ENCODE data around the gene SHC3. TPM values are rescaled to one million over a fixed set of nuclear protein-coding genes. Genes with fewer than 3 reads are reported as not detected.

Gene SHC3
- total and polyA plus RNA-seq, 2 experiments from 2014 or later: 1.3 to 2.9 TPM

DNA sequence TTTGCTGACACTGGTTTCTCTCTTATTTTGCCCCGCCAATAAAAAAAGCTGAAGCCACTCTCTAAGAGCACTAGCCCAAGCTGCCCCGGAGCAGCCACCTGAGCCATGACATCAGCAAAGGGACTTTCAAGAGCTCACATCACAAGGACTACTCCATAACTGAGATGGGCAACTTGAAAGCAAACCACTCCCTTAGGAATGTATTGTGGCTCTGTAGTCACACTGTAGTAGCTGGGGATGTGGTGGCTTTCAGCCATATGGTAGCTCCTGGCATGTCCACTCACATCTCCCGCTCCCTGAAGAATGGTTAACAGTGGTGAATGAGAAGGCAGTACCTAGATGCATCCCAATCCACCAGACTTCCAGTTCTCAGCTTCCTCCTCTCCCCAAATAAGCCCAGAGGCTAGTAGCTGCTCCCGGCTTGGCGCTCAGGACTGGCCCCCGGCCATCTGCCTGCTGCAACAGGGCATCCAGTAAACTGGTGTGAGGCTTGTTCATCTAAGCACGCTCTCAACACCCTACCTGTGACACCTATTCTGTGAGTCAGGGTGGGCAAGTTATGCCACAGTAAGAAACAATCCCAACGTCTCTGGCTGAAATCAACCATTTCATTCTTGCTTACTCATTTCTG, 123.6 kb downstream of the SHC3 start (continued):
- TF ChIP-seq, protein P1, sequence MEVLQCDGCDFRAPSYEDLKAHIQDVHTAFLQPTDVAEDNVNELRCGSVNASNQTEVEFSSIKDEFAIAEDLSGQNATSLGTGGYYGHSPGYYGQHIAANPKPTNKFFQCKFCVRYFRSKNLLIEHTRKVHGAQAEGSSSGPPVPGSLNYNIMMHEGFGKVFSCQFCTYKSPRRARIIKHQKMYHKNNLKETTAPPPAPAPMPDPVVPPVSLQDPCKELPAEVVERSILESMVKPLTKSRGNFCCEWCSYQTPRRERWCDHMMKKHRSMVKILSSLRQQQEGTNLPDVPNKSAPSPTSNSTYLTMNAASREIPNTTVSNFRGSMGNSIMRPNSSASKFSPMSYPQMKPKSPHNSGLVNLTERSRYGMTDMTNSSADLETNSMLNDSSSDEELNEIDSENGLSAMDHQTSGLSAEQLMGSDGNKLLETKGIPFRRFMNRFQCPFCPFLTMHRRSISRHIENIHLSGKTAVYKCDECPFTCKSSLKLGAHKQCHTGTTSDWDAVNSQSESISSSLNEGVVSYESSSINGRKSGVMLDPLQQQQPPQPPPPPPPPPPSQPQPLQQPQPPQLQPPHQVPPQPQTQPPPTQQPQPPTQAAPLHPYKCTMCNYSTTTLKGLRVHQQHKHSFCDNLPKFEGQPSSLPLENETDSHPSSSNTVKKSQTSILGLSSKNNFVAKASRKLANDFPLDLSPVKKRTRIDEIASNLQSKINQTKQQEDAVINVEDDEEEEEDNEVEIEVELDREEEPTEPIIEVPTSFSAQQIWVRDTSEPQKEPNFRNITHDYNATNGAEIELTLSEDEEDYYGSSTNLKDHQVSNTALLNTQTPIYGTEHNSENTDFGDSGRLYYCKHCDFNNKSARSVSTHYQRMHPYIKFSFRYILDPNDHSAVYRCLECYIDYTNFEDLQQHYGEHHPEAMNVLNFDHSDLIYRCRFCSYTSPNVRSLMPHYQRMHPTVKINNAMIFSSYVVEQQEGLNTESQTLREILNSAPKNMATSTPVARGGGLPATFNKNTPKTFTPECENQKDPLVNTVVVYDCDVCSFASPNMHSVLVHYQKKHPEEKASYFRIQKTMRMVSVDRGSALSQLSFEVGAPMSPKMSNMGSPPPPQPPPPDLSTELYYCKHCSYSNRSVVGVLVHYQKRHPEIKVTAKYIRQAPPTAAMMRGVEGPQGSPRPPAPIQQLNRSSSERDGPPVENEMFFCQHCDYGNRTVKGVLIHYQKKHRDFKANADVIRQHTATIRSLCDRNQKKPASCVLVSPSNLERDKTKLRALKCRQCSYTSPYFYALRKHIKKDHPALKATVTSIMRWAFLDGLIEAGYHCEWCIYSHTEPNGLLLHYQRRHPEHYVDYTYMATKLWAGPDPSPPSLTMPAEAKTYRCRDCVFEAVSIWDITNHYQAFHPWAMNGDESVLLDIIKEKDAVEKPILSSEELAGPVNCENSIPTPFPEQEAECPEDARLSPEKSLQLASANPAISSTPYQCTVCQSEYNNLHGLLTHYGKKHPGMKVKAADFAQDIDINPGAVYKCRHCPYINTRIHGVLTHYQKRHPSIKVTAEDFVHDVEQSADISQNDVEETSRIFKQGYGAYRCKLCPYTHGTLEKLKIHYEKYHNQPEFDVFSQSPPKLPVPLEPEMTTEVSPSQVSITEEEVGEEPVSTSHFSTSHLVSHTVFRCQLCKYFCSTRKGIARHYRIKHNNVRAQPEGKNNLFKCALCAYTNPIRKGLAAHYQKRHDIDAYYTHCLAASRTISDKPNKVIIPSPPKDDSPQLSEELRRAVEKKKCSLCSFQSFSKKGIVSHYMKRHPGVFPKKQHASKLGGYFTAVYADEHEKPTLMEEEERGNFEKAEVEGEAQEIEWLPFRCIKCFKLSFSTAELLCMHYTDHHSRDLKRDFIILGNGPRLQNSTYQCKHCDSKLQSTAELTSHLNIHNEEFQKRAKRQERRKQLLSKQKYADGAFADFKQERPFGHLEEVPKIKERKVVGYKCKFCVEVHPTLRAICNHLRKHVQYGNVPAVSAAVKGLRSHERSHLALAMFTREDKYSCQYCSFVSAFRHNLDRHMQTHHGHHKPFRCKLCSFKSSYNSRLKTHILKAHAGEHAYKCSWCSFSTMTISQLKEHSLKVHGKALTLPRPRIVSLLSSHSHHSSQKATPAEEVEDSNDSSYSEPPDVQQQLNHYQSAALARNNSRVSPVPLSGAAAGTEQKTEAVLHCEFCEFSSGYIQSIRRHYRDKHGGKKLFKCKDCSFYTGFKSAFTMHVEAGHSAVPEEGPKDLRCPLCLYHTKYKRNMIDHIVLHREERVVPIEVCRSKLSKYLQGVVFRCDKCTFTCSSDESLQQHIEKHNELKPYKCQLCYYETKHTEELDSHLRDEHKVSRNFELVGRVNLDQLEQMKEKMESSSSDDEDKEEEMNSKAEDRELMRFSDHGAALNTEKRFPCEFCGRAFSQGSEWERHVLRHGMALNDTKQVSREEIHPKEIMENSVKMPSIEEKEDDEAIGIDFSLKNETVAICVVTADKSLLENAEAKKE (CRISPR knock-in tag; IDR thresholded peaks at IDR 0.05): no peak
- TF ChIP-seq POLR2AphosphoS5 (IDR thresholded peaks at IDR 0.05; ENCODE audit: low read depth): no peak
- TF ChIP-seq ZNF114 (CRISPR knock-in tag; IDR thresholded peaks at IDR 0.05): no peak

DNA sequence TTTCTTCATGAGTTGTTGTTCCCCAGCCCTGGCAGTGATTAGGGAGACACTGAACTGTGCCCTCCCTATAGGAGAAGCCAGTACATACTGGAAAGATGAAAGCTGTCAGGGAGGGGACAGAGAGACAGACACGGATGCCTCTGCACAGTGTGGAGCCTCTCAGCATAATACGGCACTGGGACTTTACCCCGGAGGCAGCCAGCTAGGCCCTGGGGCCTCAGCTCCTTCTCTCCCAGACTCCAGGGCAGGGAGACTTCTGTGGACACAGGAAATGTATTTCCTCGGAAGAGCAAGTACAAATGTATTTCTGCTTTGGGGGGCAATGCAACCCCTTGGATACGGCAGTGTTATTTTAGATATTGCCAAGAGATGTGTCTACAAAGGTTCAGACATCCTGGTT, 125.3 kb downstream of the SHC3 start:
- no peak overlapping the region for H3K4me2 ChIP-seq
- ATAC-seq (no peak), DNase-seq (ENCODE audit: low spot score) (no peak)
- no peaks in the 10 kb centered on the region; the same call in 1 of the 2 replicates for H3K9me2 ChIP-seq (ENCODE audit: insufficient read depth)
- no peaks in the 10 kb centered on the region for H3K4me1 ChIP-seq (ENCODE audit: insufficient read depth)
- Mint-ChIP-seq H3K4me3 (no peak overlapping the region), H3K27ac (no peak overlapping the region), H3K9me3 (no peaks in the 10 kb centered on the region), H3K27me3 (ENCODE audit: insufficient read depth, low read depth, poor library complexity) (peaks cover 3% of the 10 kb centered on the region), H3K36me3 (ENCODE audit: low read depth) (no peaks in the 10 kb centered on the region), H3K4me1 (no peaks in the 10 kb centered on the region)
- H4K20me1 ChIP-seq (replicated peaks; ENCODE audit: insufficient read depth): no peaks in the 10 kb centered on the region
- no peaks in the 10 kb centered on the region for H3K79me2 ChIP-seq (replicated peaks; ENCODE audit: insufficient read depth)
- no peaks in the 10 kb centered on the region for H3K27me3 ChIP-seq (ENCODE audit: insufficient read depth)
- no peaks in the 10 kb centered on the region for H3F3A ChIP-seq (replicated peaks; ENCODE audit: low read depth)
- no peak overlapping the region for H3K27ac ChIP-seq (ENCODE audit: low read depth)
- H2AFZ ChIP-seq: no peak overlapping the region
- no peak overlapping the region for H3K4me3 ChIP-seq
- no peaks in the 10 kb centered on the region for H3K36me3 ChIP-seq (ENCODE audit: insufficient read depth)
- TF ChIP-seq CREB1 (CRISPR knock-in tag; IDR thresholded peaks at IDR 0.05; ENCODE audit: low read depth): no peak
- TF ChIP-seq, protein P2, sequence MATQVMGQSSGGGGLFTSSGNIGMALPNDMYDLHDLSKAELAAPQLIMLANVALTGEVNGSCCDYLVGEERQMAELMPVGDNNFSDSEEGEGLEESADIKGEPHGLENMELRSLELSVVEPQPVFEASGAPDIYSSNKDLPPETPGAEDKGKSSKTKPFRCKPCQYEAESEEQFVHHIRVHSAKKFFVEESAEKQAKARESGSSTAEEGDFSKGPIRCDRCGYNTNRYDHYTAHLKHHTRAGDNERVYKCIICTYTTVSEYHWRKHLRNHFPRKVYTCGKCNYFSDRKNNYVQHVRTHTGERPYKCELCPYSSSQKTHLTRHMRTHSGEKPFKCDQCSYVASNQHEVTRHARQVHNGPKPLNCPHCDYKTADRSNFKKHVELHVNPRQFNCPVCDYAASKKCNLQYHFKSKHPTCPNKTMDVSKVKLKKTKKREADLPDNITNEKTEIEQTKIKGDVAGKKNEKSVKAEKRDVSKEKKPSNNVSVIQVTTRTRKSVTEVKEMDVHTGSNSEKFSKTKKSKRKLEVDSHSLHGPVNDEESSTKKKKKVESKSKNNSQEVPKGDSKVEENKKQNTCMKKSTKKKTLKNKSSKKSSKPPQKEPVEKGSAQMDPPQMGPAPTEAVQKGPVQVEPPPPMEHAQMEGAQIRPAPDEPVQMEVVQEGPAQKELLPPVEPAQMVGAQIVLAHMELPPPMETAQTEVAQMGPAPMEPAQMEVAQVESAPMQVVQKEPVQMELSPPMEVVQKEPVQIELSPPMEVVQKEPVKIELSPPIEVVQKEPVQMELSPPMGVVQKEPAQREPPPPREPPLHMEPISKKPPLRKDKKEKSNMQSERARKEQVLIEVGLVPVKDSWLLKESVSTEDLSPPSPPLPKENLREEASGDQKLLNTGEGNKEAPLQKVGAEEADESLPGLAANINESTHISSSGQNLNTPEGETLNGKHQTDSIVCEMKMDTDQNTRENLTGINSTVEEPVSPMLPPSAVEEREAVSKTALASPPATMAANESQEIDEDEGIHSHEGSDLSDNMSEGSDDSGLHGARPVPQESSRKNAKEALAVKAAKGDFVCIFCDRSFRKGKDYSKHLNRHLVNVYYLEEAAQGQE (IDR thresholded peaks at IDR 0.05; ENCODE audit: unreplicated experiment): no peak
- no peak for TF ChIP-seq EZH2phosphoT487 (IDR thresholded peaks at IDR 0.05; ENCODE audit: unreplicated experiment)
- TF ChIP-seq, protein P3, sequence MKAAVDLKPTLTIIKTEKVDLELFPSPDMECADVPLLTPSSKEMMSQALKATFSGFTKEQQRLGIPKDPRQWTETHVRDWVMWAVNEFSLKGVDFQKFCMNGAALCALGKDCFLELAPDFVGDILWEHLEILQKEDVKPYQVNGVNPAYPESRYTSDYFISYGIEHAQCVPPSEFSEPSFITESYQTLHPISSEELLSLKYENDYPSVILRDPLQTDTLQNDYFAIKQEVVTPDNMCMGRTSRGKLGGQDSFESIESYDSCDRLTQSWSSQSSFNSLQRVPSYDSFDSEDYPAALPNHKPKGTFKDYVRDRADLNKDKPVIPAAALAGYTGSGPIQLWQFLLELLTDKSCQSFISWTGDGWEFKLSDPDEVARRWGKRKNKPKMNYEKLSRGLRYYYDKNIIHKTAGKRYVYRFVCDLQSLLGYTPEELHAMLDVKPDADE (IDR thresholded peaks at IDR 0.05): no peak
- TF ChIP-seq STAT1 (IDR thresholded peaks at IDR 0.05; ENCODE audit: unreplicated experiment): no peak
- TF ChIP-seq, protein P4, sequence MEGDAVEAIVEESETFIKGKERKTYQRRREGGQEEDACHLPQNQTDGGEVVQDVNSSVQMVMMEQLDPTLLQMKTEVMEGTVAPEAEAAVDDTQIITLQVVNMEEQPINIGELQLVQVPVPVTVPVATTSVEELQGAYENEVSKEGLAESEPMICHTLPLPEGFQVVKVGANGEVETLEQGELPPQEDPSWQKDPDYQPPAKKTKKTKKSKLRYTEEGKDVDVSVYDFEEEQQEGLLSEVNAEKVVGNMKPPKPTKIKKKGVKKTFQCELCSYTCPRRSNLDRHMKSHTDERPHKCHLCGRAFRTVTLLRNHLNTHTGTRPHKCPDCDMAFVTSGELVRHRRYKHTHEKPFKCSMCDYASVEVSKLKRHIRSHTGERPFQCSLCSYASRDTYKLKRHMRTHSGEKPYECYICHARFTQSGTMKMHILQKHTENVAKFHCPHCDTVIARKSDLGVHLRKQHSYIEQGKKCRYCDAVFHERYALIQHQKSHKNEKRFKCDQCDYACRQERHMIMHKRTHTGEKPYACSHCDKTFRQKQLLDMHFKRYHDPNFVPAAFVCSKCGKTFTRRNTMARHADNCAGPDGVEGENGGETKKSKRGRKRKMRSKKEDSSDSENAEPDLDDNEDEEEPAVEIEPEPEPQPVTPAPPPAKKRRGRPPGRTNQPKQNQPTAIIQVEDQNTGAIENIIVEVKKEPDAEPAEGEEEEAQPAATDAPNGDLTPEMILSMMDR (conservative IDR thresholded peaks at IDR 0.05; ENCODE audit: low read depth in 2 of 2): no peak
- no peak for TF ChIP-seq EZH2 (IDR thresholded peaks at IDR 0.05; ENCODE audit: low read depth, unreplicated experiment)
- TF ChIP-seq ZNF331 (CRISPR knock-in tag; IDR thresholded peaks at IDR 0.05; ENCODE audit: low read depth): no peak
- no peak for TF ChIP-seq JUNB (IDR thresholded peaks at IDR 0.05; ENCODE audit: unreplicated experiment)
- no peak for TF ChIP-seq ZNF114 (CRISPR knock-in tag; IDR thresholded peaks at IDR 0.05)
- no peak for TF ChIP-seq POLR2AphosphoS5 (IDR thresholded peaks at IDR 0.05; ENCODE audit: low read depth)

All from GM23338 (cell line).